ENCODE data around the gene FILIP1. TPM values are rescaled to one million over a fixed set of nuclear protein-coding genes. Genes with fewer than 3 reads are reported as not detected.

FILIP1 gene
- total RNA-seq, 2 donors from 2014 or later: 0.98 to 6.5 TPM

- DNase-seq (no peak), ATAC-seq (no peak)
- intact Hi-C loops (cut with DNase I, micrococcal nuclease): no loop called here
Observed at GRCh38 chr6:75290136-75290945, 203.3 kb downstream of the FILIP1 start.

- ATAC-seq (no peak), DNase-seq (no peak)
- intact Hi-C loops (cut with DNase I, micrococcal nuclease): no loop called here
Observed at GRCh38 chr6:75288023-75288422, 205.6 kb downstream of the FILIP1 start.

DNA sequence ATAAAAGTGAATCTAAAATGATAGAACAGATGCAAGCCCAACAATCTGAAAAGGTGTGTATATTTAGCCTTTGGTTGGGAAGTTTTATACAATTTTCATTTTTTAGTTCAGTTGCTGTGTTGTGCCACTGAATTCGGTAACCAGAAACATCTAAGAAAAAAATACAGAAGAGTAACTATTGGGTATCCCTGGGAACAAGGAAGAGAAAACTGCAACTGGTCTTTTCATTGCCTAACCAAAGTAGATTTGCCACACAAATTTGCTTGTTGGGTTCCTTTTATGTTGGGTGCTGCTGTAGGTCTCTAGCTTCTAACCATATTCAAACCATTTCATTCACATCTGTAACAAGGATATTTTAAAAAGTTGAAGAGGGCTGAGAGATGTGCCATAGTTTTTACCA is 206.2 kb downstream of the FILIP1 start:
- ATAC-seq (no peak), DNase-seq (no peak)
- intact Hi-C loops (cut with DNase I, micrococcal nuclease): no loop called here

DNA sequence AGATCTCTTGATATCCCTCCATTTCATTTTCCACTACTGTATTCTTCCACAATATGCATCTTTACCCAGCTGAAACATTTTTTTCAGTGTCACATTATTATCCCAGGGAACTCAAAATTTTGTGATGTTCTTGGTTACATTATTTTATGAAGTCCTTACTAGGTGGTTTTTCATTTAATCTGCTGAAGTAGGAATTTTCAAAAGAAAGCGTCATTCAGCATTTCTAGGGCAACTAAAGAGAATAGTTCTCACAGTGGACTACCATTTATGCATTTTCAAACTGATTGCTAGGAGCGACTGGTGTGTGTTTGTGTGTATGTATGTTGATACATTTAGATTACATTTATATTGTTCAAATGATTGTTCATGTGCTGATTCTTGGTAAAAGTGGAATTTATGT is 206.6 kb downstream of the FILIP1 start:
- intact Hi-C loops (cut with DNase I, micrococcal nuclease): no loop called here
- ATAC-seq: no peak
- DNase-seq: no peak

- intact Hi-C loops (cut with DNase I, micrococcal nuclease): no loop called here
- no peak for DNase-seq
- ATAC-seq: no peak
Observed at GRCh38 chr6:75285283-75285639, 208.3 kb downstream of the FILIP1 start.

DNA sequence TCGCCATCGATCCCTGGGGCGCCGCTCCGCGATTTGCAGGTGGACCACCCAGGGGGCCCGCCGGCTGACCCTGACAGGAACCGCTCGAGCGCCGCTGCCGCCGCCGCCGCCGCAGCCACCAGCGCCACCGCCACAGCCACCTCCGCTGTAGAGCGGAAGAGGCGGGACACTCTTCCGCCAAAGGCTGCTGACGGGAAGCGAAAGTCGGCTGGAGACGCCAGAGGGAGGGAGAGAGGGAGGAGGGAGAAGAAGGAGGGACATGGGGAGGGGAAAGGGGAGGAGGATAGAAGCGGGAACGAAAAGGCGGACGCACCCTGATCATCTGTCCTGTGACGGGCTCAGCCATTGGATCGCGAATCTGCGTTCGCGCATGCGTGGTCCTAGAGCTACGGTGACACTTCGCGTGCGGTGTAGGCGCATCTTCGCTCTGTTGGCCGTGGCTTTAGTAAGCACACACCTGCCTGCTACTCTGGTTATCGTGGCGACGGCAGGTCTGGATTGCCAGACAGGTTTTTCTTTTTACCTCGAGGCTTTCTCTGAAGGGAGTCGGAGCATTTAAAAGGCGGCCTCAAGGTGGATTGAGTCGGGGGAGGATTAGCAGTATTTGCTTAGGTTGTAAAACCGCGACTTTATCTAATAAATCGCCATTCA is 208.8 kb downstream of the FILIP1 start, which contains the start of gene TMEM30A:
TMEM30A (minus strand) TSS at position 161 of the 651 bp plus-strand sequence; CDS start at position 7, 154 bp downstream.
- intact Hi-C loops (cut with DNase I, micrococcal nuclease): no loop called here
- DNase-seq: peak; percentile 96 to 99
- ATAC-seq: peak; percentile 97

- intact Hi-C loops (cut with DNase I, micrococcal nuclease): no loop called here
- ATAC-seq (peak; percentile 47), DNase-seq (peak in 1 of 2 donors; percentile 30)
Observed at GRCh38 chr6:75283907-75284631, 209.5 kb downstream of the FILIP1 start.

DNA sequence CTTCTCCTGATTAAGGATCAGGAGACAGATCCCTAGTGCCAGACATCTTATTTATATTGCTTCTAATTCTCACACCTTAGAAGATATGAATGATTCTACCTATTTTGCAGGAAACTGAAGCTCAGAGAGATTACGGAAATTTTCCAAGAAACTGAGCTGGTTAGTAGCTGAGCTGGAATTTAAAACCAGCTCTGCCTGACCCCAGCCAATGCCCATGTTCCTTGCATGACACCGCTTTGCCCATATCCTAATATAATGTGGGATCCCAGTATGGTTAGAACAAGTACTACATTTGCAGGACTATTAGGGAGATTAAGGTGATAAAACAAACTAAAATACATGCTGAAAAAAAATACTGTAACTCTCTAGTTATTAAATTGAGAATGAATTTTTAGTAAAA is 210.9 kb downstream of the FILIP1 start:
- intact Hi-C loops (cut with DNase I, micrococcal nuclease): no loop called here
- DNase-seq (no peak), ATAC-seq (no peak)

DNA sequence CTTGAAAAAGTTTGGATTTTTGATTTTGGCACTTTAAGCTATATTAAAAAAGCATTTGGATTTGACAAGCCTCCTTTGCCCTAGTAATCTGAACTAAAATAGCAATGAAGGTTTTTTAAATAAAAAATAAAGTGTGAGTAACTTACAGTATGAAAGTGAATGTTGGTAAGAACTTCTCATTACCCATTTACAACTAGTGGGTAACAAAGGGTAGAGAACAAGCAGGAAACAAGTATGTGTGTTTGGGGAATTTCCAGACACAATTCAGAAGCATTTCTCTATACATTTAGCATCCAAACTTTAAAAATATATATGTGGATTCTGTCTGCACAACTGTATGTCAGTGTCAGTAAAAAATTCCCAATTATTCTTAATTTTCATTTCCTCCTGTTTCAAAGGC is 211.9 kb downstream of the FILIP1 start:
- ATAC-seq (no peak), DNase-seq (no peak)
- intact Hi-C loops (cut with DNase I, micrococcal nuclease): no loop called here

DNA sequence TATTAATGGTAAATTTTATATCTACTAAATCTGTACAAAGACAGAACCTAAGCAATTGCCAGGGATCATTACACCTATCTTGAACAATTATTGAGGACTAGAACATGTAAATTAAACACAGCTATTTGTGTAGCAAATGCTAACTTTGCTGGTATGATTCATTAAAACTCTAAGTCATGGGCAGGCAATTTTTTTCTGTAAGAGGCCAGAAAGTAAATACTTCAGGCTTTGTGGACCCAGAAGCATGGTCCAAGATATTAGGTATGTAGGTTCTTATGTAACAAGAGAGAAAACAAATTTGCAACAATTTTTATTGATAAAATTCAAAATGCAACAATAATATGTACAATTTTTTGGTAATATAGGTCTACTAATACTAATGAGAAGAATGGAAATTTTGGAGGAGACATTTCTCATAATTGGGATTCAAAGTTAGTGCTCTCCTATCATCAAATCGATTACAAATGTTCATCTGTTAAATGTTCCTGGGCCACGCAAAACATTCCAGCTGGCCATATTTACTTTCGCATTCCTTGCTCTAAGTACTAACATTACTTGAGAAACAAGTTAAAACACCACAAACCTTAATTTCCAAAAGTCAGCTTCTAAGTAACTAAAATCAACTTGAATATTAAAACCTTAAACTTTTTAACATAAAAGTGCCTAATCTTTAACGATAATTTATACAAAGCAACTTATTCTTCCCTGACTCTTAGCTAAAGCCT is 213.3 kb downstream of the FILIP1 start:
- DNase-seq (no peak), ATAC-seq (no peak)
- intact Hi-C loops (cut with DNase I, micrococcal nuclease): no loop called here

- ATAC-seq (no peak), DNase-seq (no peak)
- intact Hi-C loops (cut with DNase I, micrococcal nuclease): no loop called here
Observed at GRCh38 chr6:75279418-75279817, 214.2 kb downstream of the FILIP1 start.

GRCh38 chr6:75278474-75279077 is 215.0 kb downstream of the FILIP1 start:
- no peak for DNase-seq
- intact Hi-C loops (cut with DNase I, micrococcal nuclease): no loop called here

DNA sequence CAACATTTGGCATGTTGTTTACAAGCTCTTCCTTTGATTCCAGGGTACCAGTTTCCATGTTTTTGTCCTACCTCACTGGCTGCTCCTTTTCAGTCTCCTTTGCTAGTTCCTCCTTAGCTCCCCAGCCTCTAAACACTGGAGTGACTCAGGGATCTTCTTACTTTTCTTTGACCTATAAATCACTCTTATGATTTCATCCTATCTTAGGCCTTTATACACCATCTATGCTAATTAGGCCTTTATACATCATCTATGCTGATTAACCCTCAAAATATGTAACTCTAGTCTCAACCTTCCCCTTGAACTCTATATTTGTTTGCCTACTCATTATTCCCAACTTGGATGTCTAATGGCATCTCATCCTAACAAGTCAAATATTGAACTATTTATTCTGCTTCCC is 218.5 kb downstream of the FILIP1 start:
- no peak for DNase-seq
- ATAC-seq: no peak
- intact Hi-C loops (cut with DNase I, micrococcal nuclease): no loop called here

More at GRCh38 chr6:75278474-75279077, 215.0 kb downstream of the FILIP1 start:
- ATAC-seq: no peak

DNA sequence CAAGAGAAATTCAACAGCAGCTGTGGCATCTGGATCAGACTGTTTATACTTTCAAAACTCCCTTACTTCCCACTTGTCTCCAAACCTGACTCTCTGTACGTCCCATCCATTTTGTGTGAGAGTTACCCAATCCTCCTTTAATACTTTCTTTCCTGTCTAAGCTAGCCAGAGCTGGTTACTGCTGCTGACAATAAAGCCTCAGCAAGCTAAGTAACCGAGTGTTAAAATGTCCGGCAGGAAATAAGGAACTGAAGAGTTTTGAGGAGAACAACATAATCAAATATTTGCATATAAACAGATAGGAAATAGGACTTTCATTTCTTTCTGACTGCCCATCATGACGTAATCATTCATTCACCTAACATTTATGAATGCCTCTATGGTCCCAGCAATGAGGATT is 220.6 kb downstream of the FILIP1 start:
- ATAC-seq: no peak
- intact Hi-C loops (cut with DNase I, micrococcal nuclease): no loop called here
- DNase-seq: no peak

- no peak for ATAC-seq
- DNase-seq: no peak
- intact Hi-C loops (cut with DNase I, micrococcal nuclease): no loop called here
Observed at GRCh38 chr6:75272145-75272840, 221.3 kb downstream of the FILIP1 start.

GRCh38 chr6:75268988-75269354 is 224.6 kb downstream of the FILIP1 start:
- no peak for DNase-seq
- intact Hi-C loops (cut with DNase I, micrococcal nuclease): loop anchor here in 1 of 2 donors (5.0 kb wide), 1 partner anchor 258 kb away; no protein-coding TSS in a partner anchor
- ATAC-seq: no peak

DNA sequence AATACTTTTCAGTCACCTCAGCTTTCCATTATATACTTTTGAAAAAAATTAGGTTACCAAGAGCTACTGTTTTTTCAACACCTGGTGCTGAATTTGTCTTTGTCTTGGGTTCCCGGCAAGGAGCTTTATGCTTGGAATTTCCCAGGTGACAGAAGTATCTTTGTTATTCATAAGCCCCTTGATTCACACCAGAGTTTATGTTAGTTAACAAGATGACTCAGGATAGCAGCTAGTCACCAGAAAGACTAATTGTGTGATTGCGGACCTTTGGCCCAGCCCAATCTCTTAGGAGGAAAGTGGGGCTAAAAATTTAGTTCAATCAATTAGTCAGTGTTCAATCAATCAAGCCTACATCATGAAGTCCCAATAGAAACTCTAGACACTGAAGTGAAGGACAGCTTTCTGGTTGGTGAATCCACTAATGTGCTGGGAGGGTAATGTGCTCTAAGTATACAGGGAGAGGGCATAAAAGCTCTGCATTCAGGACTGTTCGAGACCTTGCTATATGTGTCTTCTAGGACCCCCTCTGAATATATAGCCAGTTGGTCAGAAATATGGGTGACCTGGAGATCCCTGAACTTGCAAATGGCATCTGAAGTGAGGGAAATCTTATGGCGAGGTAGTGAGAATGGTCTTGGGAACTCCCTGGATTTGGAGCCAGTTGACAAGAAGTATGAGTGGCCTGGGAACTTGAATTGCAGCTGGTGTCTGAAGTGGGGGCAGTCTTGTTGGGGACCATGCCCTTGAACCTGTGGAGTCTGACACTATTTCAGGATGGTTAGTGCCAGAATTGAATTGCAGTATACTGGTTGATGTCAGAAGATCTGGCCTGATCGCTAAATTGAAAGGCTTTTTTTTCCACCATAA is 225.2 kb downstream of the FILIP1 start:
- peak; percentile 72 for ATAC-seq
- intact Hi-C loops (cut with DNase I, micrococcal nuclease): loop anchor here in 1 of 2 donors (5.0 kb wide), 1 partner anchor 259 kb away; no protein-coding TSS in a partner anchor
- no peak for DNase-seq

Data from left colon (tissue), 2 donors.